HG02798 (cell line): ENCODE data around the gene CTNNA2.
"Not testable (repeated sequence)": the region's sequence is repeated elsewhere in the genome, so short reads cannot be mapped to it uniquely, and the experiment has no call there.

ENCODE experiments used
- ATAC-seq: cut with Tn5 transposase; IDR thresholded peaks from one replicate; pipeline ENCODE4 v1.9.1; 2021; ENCODE audit warnings: mild to moderate bottlenecking; ENCODE audit not compliant: unreplicated experiment, poor library complexity

The CTNNA2 gene

DNA sequence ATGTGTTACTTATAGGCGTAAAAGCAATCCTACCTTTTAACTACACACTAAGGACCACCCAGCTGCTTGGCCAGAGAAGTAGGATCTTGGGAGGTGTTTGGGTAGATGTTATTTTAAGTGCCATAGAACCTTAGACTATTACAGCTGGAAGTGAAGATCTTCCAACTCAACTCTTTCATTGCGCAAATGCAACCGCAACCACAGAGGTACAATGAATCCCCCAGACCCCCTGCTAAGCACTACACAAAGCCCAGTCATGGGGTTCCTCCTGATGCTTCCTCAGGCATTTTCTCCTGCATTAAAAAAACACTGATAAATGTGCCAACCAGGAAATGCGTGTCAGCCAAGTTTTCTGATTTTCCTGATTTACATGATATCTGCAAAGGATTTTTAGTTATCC is 545.7 kb downstream of the CTNNA2 start:
- no peak for ATAC-seq

GRCh38 chr2:80059447-80059846 is 546.6 kb downstream of the CTNNA2 start:
- no peak for ATAC-seq

GRCh38 chr2:80061881-80062280 is 549.0 kb downstream of the CTNNA2 start:
- no peak for ATAC-seq

DNA sequence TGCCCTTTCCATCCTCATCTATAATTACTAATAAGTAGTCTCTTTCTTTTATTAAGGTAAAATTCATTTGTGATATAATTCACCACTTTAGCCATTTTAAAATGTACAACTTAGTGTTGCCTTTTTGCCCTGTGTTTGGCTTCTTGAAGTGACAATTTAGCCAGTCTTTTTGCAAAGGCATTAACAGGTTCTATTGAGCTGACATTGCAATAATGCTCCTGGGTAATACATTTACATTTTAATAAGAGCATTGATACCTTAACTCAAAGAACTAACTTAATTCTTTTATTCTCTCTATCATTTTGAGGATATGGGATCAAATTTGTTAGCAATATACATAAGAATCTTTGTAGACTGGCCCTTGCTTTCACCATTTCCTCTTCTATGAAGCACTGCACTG is 549.4 kb downstream of the CTNNA2 start:
- ATAC-seq, result no peak

DNA sequence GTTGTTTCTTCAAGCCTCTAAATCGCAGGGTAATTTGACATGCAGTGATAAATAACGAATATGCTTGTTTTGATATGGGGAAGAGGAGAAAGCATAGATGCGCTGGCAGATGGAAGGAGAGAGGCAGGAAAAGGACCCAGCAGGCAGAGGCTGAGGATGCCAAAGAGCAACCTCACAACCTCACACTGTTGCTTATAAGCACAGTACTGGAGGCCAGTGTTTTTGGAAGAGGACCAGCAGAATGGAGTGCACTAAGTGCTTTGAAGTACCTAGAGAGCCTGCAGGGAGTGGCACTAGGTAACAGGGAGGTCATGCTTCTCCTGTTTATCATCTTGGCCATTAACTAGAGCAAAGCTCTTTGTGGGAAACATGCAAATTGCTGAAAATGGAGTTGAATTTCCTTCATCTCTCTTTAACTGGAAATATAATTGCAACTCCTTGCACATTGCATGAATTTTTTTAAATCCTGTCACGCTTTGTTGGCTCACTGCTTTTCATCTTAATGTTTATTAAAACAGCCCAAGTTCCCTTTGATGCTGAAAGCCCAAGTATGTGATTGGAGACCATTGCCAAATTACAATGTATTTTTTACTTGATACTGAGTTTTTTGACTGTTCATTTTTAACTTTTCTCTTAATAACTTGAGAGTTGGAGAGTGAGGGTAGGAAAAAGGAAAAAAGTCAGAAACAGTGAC is 555.3 kb downstream of the CTNNA2 start:
- no peak for ATAC-seq

- no peak for ATAC-seq
Measured at GRCh38 chr2:80070587-80070986, 557.7 kb downstream of the CTNNA2 start.

DNA sequence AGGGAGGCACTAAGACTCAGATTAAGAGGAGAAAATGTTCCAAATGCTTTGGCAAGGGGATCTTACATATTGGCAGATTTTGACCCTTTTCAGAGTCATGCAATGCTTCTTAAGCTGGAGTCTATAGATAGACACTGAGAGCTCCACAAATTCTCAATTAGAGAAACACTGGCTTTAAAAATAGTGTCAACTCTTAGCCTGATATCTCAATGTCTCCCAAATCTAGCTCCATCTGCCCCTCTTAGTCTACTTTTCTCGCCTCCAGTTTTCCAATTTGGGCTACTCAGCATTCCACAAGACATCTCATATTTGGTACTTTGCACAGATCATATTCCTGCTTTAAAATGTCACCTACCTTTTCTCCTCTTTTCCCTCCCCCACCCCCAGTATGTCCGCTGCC is 559.1 kb downstream of the CTNNA2 start:
- ATAC-seq, result no peak

DNA sequence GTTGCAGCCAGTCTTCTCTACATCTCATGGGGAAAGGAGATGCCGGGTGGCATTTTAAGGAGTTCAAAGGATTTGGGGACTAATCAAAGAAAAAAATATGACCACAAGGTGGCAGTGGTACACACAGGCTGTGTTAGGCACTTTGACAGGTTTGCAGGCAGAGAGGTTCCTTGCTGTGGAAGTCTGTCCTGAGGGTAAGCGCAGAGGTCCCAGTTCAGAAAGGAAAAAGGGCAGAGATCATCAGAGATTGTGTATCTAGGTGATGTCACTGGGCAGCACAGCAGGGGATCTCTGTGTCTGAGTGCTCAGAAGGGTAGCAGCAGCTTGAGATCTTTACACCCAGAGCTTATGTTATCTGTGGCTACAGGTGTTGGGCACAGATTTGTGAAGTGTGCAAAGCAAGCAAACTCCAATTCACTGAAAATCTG is 560.3 kb downstream of the CTNNA2 start:
- ATAC-seq, result peak; percentile 75

DNA sequence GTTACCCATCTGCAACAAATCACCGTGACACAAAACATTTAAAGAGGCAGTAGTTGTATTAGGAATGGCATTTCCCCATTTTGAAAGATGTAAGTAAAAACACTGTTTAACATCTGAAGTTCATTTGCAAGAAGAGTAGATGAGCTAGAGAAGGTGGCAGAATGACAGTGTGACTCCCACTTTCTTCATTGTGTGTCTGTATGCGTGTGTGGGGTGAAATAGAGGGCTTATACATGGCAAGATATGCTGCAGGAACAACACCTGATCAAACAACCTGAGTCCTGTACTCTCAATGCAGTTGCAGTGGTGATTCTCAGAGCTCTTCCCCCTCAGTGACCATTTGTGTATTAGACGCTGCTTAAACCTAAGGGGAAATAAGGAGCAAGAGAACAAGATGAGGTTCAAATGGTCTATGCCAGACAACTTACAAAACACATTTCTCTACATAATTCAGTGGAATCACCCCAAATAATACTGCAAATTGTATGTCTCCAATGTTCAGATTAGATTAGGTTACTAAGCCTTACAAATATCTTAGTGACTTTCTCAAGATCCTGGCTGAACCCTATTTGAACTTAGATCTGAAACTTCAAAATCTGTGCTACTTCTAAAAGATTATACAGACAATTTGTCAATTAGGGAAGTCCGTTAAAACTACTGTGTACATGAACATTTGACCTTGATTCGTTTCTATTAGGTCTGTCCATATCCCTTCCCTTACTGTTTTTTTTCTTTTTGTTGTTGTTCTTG is 561.6 kb downstream of the CTNNA2 start:
- no peak for ATAC-seq

GRCh38 chr2:80075719-80076118 is 562.9 kb downstream of the CTNNA2 start:
- no peak for ATAC-seq

- ATAC-seq, result no peak
Measured at GRCh38 chr2:80078290-80079036, 565.6 kb downstream of the CTNNA2 start.

GRCh38 chr2:80080957-80081356 is 568.1 kb downstream of the CTNNA2 start:
- no peak for ATAC-seq

GRCh38 chr2:80086831-80087230 is 574.0 kb downstream of the CTNNA2 start:
- ATAC-seq, result no peak

GRCh38 chr2:80091237-80091636 is 578.4 kb downstream of the CTNNA2 start:
- no peak for ATAC-seq

DNA sequence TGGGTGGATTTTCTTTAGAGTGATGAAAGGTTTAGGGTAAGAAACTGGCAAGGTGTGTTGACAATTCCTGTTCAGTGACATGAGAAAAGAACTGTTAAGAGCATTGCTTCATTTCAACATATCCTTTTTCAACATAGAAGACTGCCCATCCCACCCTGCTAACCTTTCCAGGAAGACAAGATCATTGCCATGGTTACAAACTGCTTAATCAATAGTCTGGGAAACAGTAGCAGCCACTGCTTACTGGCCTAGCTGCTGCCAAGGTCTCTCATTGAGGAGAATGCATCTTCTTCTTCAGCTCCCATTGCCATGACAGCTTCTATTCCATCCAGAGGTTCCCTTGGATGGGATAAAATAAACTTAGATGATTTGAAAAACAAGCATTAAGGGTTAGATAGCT is 579.6 kb downstream of the CTNNA2 start:
- no peak for ATAC-seq

- ATAC-seq, result not testable (repeated sequence)
Measured at GRCh38 chr2:80098503-80098902, 585.7 kb downstream of the CTNNA2 start.

- no peak for ATAC-seq
Measured at GRCh38 chr2:80102026-80102425, 589.2 kb downstream of the CTNNA2 start.

DNA sequence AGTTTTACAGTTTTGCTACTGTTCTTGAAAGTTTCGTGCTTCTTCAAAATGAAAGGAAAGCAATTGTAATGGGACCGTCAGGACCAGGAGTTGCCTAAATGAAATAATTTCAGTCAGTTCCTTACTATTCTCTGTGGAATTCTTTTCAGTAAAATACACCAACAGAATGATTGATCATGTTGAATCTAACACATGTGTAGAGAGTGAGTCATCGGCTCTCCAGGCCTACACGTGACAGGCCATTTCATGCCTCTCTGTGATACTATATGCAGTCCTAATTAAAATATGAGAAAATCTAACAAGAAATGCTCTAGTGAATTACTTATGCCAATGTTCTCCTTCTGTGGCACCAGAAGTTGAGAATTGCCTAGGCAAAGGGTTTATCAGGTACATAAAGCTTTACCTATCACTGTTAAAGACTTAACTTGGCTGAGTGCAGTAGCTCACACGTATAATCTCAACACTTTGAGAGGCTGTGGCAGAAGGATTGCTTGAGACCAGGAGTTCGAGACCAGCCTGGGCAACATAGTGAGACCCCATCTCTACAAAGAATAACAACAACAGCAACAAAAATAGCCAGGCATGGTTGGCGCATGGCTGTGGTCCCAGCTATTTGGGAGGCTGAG is 592.3 kb downstream of the CTNNA2 start:
- no peak for ATAC-seq

GRCh38 chr2:80111185-80111584 is 598.3 kb downstream of the CTNNA2 start:
- no peak for ATAC-seq

GRCh38 chr2:80112790-80113189 is 599.9 kb downstream of the CTNNA2 start:
- no peak for ATAC-seq

GRCh38 chr2:80113399-80113798 is 600.5 kb downstream of the CTNNA2 start:
- ATAC-seq, result no peak
